ENCODE data around the gene SSH2. TPM values are rescaled to one million over a fixed set of nuclear protein-coding genes. Genes with fewer than 3 reads are reported as not detected.

The SSH2 gene
- total and polyA plus RNA-seq, 9 of the 15 experiments (the other 6 are each of a cell fraction or from before 2014, with no cell fraction given), result 3.9 to 16.1 (median 10.2) TPM

DNA sequence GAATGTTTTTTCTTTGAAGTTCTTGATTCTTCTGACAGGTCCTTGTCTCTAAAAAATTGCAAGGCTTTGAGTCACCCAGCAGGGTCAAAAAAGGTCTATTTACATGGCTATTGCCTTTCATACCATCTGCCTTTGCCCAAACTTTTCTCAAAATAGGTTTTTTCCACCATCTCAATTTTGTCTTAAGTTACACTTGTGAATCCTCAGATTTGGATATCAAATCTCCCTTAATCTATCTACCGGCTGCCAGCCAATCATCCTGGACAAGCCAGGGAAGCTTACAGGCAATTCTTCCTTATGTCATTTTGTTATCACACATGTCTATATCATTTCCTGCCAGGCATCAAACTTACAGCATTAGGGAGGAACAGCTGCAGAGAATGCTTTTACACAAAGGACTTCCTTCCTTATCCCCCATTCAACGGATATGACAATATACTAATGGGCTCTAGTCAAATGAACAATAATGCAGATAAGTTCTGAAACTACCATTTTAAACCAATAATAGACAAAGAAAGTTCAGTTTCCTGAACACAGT is 203.2 kb downstream of the SSH2 start (continued):
- no peak for TF ChIP-seq SMARCA5 (IDR thresholded peaks at IDR 0.05)
- no peak for TF ChIP-seq CREBBP (IDR thresholded peaks at IDR 0.05; ENCODE audit: low read depth, low read length)
- TF ChIP-seq ZKSCAN3 (CRISPR knock-in tag; IDR thresholded peaks at IDR 0.05), result no peak
- peak; percentile 95 for TF ChIP-seq CBFA2T3 (IDR thresholded peaks at IDR 0.05)
- no peak for TF ChIP-seq DIDO1 (tag; IDR thresholded peaks at IDR 0.05; ENCODE audit: low read depth)
- no peak for TF ChIP-seq MAFG (tag; conservative IDR thresholded peaks at IDR 0.05)
- peak; percentile 88 for TF ChIP-seq MEIS2 (IDR thresholded peaks at IDR 0.05; ENCODE audit: partially characterized antibody)
- 0 out of 2 replicates have a peak, but pooled peaks have one; percentile 17 for TF ChIP-seq EP400 (IDR thresholded peaks at IDR 0.05)
- peak; percentile 81 to 85 for TF ChIP-seq KDM1A (IDR thresholded peaks at IDR 0.05)
- TF ChIP-seq ZNF274 (IDR thresholded peaks at IDR 0.05; ENCODE audit: borderline replicate concordance, low read depth, low read length), result 0 out of 2 replicates have a peak, but pooled peaks have one; percentile 15
- TF ChIP-seq, protein P1, sequence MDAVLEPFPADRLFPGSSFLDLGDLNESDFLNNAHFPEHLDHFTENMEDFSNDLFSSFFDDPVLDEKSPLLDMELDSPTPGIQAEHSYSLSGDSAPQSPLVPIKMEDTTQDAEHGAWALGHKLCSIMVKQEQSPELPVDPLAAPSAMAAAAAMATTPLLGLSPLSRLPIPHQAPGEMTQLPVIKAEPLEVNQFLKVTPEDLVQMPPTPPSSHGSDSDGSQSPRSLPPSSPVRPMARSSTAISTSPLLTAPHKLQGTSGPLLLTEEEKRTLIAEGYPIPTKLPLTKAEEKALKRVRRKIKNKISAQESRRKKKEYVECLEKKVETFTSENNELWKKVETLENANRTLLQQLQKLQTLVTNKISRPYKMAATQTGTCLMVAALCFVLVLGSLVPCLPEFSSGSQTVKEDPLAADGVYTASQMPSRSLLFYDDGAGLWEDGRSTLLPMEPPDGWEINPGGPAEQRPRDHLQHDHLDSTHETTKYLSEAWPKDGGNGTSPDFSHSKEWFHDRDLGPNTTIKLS (IDR thresholded peaks at IDR 0.05; ENCODE audit: borderline replicate concordance, low read depth), result no peak
- TF ChIP-seq, protein P2, sequence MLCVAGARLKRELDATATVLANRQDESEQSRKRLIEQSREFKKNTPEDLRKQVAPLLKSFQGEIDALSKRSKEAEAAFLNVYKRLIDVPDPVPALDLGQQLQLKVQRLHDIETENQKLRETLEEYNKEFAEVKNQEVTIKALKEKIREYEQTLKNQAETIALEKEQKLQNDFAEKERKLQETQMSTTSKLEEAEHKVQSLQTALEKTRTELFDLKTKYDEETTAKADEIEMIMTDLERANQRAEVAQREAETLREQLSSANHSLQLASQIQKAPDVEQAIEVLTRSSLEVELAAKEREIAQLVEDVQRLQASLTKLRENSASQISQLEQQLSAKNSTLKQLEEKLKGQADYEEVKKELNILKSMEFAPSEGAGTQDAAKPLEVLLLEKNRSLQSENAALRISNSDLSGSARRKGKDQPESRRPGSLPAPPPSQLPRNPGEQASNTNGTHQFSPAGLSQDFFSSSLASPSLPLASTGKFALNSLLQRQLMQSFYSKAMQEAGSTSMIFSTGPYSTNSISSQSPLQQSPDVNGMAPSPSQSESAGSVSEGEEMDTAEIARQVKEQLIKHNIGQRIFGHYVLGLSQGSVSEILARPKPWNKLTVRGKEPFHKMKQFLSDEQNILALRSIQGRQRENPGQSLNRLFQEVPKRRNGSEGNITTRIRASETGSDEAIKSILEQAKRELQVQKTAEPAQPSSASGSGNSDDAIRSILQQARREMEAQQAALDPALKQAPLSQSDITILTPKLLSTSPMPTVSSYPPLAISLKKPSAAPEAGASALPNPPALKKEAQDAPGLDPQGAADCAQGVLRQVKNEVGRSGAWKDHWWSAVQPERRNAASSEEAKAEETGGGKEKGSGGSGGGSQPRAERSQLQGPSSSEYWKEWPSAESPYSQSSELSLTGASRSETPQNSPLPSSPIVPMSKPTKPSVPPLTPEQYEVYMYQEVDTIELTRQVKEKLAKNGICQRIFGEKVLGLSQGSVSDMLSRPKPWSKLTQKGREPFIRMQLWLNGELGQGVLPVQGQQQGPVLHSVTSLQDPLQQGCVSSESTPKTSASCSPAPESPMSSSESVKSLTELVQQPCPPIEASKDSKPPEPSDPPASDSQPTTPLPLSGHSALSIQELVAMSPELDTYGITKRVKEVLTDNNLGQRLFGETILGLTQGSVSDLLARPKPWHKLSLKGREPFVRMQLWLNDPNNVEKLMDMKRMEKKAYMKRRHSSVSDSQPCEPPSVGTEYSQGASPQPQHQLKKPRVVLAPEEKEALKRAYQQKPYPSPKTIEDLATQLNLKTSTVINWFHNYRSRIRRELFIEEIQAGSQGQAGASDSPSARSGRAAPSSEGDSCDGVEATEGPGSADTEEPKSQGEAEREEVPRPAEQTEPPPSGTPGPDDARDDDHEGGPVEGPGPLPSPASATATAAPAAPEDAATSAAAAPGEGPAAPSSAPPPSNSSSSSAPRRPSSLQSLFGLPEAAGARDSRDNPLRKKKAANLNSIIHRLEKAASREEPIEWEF (CRISPR knock-in tag; IDR thresholded peaks at IDR 0.05), result no peak
- TF ChIP-seq, protein P3, sequence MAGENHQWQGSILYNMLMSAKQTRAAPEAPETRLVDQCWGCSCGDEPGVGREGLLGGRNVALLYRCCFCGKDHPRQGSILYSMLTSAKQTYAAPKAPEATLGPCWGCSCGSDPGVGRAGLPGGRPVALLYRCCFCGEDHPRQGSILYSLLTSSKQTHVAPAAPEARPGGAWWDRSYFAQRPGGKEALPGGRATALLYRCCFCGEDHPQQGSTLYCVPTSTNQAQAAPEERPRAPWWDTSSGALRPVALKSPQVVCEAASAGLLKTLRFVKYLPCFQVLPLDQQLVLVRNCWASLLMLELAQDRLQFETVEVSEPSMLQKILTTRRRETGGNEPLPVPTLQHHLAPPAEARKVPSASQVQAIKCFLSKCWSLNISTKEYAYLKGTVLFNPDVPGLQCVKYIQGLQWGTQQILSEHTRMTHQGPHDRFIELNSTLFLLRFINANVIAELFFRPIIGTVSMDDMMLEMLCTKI (IDR thresholded peaks at IDR 0.05; ENCODE audit: partially characterized antibody), result no peak
- no peak for TF ChIP-seq MTA3 (IDR thresholded peaks at IDR 0.05; ENCODE audit: borderline replicate concordance)
- TF ChIP-seq, protein P4, sequence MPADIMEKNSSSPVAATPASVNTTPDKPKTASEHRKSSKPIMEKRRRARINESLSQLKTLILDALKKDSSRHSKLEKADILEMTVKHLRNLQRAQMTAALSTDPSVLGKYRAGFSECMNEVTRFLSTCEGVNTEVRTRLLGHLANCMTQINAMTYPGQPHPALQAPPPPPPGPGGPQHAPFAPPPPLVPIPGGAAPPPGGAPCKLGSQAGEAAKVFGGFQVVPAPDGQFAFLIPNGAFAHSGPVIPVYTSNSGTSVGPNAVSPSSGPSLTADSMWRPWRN (IDR thresholded peaks at IDR 0.05; ENCODE audit: low read depth), result no peak
- TF ChIP-seq NFIX (CRISPR knock-in tag; IDR thresholded peaks at IDR 0.05; ENCODE audit: low read depth), result no peak
- peak; percentile 79 for TF ChIP-seq PML (IDR thresholded peaks at IDR 0.05; ENCODE audit: low read length)
- no peak for TF ChIP-seq XRCC3 (IDR thresholded peaks at IDR 0.05)
- TF ChIP-seq TOE1 (IDR thresholded peaks at IDR 0.05; ENCODE audit: borderline replicate concordance), result 0 out of 2 replicates have a peak, but pooled peaks have one; percentile 22
- no peak for TF ChIP-seq TOE1 (CRISPR knock-in tag; IDR thresholded peaks at IDR 0.05; ENCODE audit: borderline replicate concordance, low read depth)
- no peak for TF ChIP-seq ESRRB (CRISPR knock-in tag; IDR thresholded peaks at IDR 0.05; ENCODE audit: borderline replicate concordance)
